Lung (tissue), 12 donors: ENCODE measurements around the gene NCOA1. TPM values are rescaled to one million over a fixed set of nuclear protein-coding genes. Genes with fewer than 3 reads are reported as not detected.

Experiments used
- ATAC-seq: fragments of 200-7000 bp; cut with Tn5 transposase; one replicate; pipeline ENCODE4 v1.9.1; 2020; ENCODE audit warnings: moderate number of reproducible peaks; ENCODE audit not compliant: insufficient read depth, low FRiP score
- DNase-seq, 3 donors: peaks; one replicate each; pipeline ENCODE4 v3.0.0-alpha.2; 2013 to 2017
- H3K27ac ChIP-seq, 2 donors: one replicate each; pipeline ENCODE4 v1.5.1; 2013; ENCODE audit warnings: mild to moderate bottlenecking in 2 of 2, moderate library complexity in 2 of 2, control low read depth in 1 of 2, inconsistent platforms in 1 of 2, low read depth in 1 of 2, low read length in 1 of 2
- H3K27me3 ChIP-seq, 3 donors: one replicate each; pipeline ENCODE4 v1.5.1; 2013; ENCODE audit warnings: low read length in 2 of 3; ENCODE audit not compliant: control insufficient read depth in 3 of 3, insufficient read depth in 3 of 3
- H3K36me3 ChIP-seq, 4 donors: one replicate each; pipeline ENCODE4 v1.5.1; 2013; ENCODE audit warnings: low read length in 4 of 4, mild to moderate bottlenecking in 1 of 4, moderate library complexity in 1 of 4; ENCODE audit not compliant: control insufficient read depth in 4 of 4, insufficient read depth in 4 of 4
- H3K4me1 ChIP-seq, 5 donors: one replicate each; pipeline ENCODE4 v1.5.1; 2013; ENCODE audit warnings: low read length in 5 of 5, mild to moderate bottlenecking in 2 of 5, moderate library complexity in 1 of 5; ENCODE audit not compliant: control insufficient read depth in 5 of 5, insufficient read depth in 5 of 5
- H3K4me3 ChIP-seq: one replicate; pipeline ENCODE4 v1.5.1; 2013; ENCODE audit warnings: mild to moderate bottlenecking, control low read depth, moderate library complexity
- H3K9ac ChIP-seq, 2 donors: one replicate each; pipeline ENCODE4 v1.5.1; 2013; ENCODE audit warnings: low read length in 2 of 2, control low read depth in 1 of 2; ENCODE audit not compliant: insufficient read depth in 1 of 2
- H3K9me3 ChIP-seq, 4 donors: one replicate each; pipeline ENCODE4 v1.5.1; 2013; ENCODE audit warnings: low read length in 3 of 4, mild to moderate bottlenecking in 1 of 4, moderate library complexity in 1 of 4; ENCODE audit not compliant: control insufficient read depth in 4 of 4, insufficient read depth in 3 of 4
- CTCF ChIP-seq: IDR thresholded peaks from 2 replicates; pipeline ENCODE4 v1.5.1; 2012; ENCODE audit warnings: mild to moderate bottlenecking; ENCODE audit errors: control extremely low read depth, extremely low read depth
- WGBS, 2 donors: extraction: QIAGEN DNeasy Blood & Tissue Kit; methylation state at CpG; one replicate each; pipeline ENCODE4 v1.1.7; 2013; 5-methylcytosine and 5-hydroxymethylcytosine counted together
- polyA plus RNA-seq, 2 donors: library from polyadenylated mRNA; stranded (reverse); fragments of 200-250 nt; gene quantifications; one replicate each; pipeline ENCODE4 v1.2.1, GENCODE V29; 2013
- total RNA-seq, 2 donors: library from RNA; depleted of rRNA in 1 of 2; stranded (reverse); fragments of >200 nt in 1 of 2; gene quantifications; one replicate each; pipeline ENCODE4 v1.2.1, GENCODE V29; 2014 to 2021
- donor health status: control.
- donor health status: control.
- donor health status: Bipolar disorder and iron deficiency.
- donor health status: healthy.
- donor health status: DM: yes; HTN: yes; CAD: no.

The NCOA1 gene
- total and polyA plus RNA-seq, 4 donors, result 8.3 to 123 (median 27.3) TPM

- TF ChIP-seq CTCF, result no peak
- no peak for DNase-seq
- no peak for ATAC-seq
- WGBS, 2 donors, result 84 to 90% methylated on average over 2 of the region's 2 CpGs
- H3K27me3 ChIP-seq, result no peaks in the 10 kb centered on the region
- no peak overlapping the region for H3K27ac ChIP-seq
- no peak overlapping the region for H3K9ac ChIP-seq
- peaks cover 0 to 2% (median 0%) of the 10 kb centered on the region in 5 donors for H3K4me1 ChIP-seq
- H3K4me3 ChIP-seq, result no peak overlapping the region
- H3K36me3 ChIP-seq, result no peaks in the 10 kb centered on the region
- H3K9me3 ChIP-seq, result no peaks in the 10 kb centered on the region
These were observed 144.1 kb downstream of the NCOA1 start for GRCh38 chr2:24635181-24635580.

- WGBS, 2 donors, result 97 to 98% methylated on average over 1 of the region's 1 CpG
- Histone ChIP-seq H3K4me3 (no peak overlapping the region), H3K36me3 (no peaks in the 10 kb centered on the region), H3K27me3 (no peaks in the 10 kb centered on the region), H3K9ac (no peak overlapping the region), H3K27ac (no peak overlapping the region), H3K9me3 (no peaks in the 10 kb centered on the region), H3K4me1 (peaks cover 0 to 14% (median 7%) of the 10 kb centered on the region in 5 donors)
- ATAC-seq (no peak), DNase-seq (no peak)
- no peak for TF ChIP-seq CTCF
These were observed 147.5 kb downstream of the NCOA1 start for GRCh38 chr2:24638568-24638967.

GRCh38 chr2:24642351-24642750 is 151.3 kb downstream of the NCOA1 start:
- no peak overlapping the region for H3K27ac ChIP-seq
- no peaks in the 10 kb centered on the region for H3K27me3 ChIP-seq
- H3K4me3 ChIP-seq, result no peak overlapping the region
- no peak for DNase-seq
- H3K9me3 ChIP-seq, result no peaks in the 10 kb centered on the region
- no peak for TF ChIP-seq CTCF
- no peak overlapping the region for H3K9ac ChIP-seq
- H3K4me1 ChIP-seq, result peaks cover 0 to 18% (median 7%) of the 10 kb centered on the region in 5 donors
- no peak for ATAC-seq
- H3K36me3 ChIP-seq, result peaks cover 0 to 4% (median 0%) of the 10 kb centered on the region in 4 donors
- WGBS, 2 donors, result 92 to 95% methylated on average over 1 of the region's 1 CpG

GRCh38 chr2:24643051-24643450 is 152.0 kb downstream of the NCOA1 start:
- ATAC-seq, result no peak
- no peak overlapping the region for H3K27ac ChIP-seq
- peaks cover 0 to 4% (median 0%) of the 10 kb centered on the region in 4 donors for H3K36me3 ChIP-seq
- H3K4me3 ChIP-seq, result no peak overlapping the region
- 63 to 78% methylated on average over 1 of the region's 1 CpG for WGBS, 2 donors
- H3K9me3 ChIP-seq, result no peaks in the 10 kb centered on the region
- no peak overlapping the region for H3K9ac ChIP-seq
- TF ChIP-seq CTCF, result no peak
- H3K4me1 ChIP-seq, result peaks cover 0 to 18% (median 7%) of the 10 kb centered on the region in 5 donors
- no peaks in the 10 kb centered on the region for H3K27me3 ChIP-seq
- DNase-seq, result peak in 1 of 3 donors; percentile 28
